Spleen (tissue), 11 donors: ENCODE data around the gene CARS2. TPM values are rescaled to one million over a fixed set of nuclear protein-coding genes. Genes with fewer than 3 reads are reported as not detected.

Experiments used
- DNase-seq: peaks from one replicate; pipeline ENCODE4 v3.0.0-alpha.2; 2020
- H3K27ac ChIP-seq, 8 donors: fragments of 200-600 bp; sonication (generic) in 7 of 8; 1 replicate in 4 of 8; 2 replicates in 4 of 8; pipeline versions ENCODE4 v1.5.0 to v1.8.0; 2016 to 2021; ENCODE audit warnings: inconsistent platforms in 4 of 8, mild to moderate bottlenecking in 4 of 8, moderate library complexity in 1 of 8
- H3K27me3 ChIP-seq, 7 donors: fragments of 200-600 bp; sonication (generic) in 6 of 7; replicated peaks in 1 of 7; 1 replicate in 4 of 7; 2 replicates in 3 of 7; pipeline versions ENCODE4 v1.5.0 to v1.8.0; 2016 to 2021; ENCODE audit warnings: inconsistent platforms in 3 of 7, mild to moderate bottlenecking in 1 of 7
- H3K36me3 ChIP-seq, 6 donors: fragments of 200-600 bp; sonication (generic) in 5 of 6; 1 replicate in 4 of 6; 2 replicates in 2 of 6; pipeline versions ENCODE4 v1.5.0 to v1.8.0; 2016 to 2021; ENCODE audit warnings: inconsistent platforms in 2 of 6
- H3K4me1 ChIP-seq, 6 donors: fragments of 200-600 bp; sonication (generic) in 5 of 6; 1 replicate in 3 of 6; 2 replicates in 3 of 6; pipeline versions ENCODE4 v1.5.0 to v1.8.0; 2016 to 2021; ENCODE audit warnings: inconsistent platforms in 3 of 6
- H3K4me3 ChIP-seq, 8 donors: fragments of 200-600 bp; sonication (generic) in 7 of 8; 1 replicate in 4 of 8; 2 replicates in 4 of 8; pipeline versions ENCODE4 v1.5.0 to v1.8.0; 2016 to 2021; ENCODE audit warnings: inconsistent platforms in 4 of 8, mild to moderate bottlenecking in 4 of 8, moderate library complexity in 2 of 8
- H3K9me3 ChIP-seq, 8 donors: fragments of 200-600 bp; sonication (generic) in 7 of 8; 1 replicate in 4 of 8; 2 replicates in 4 of 8; pipeline versions ENCODE4 v1.5.0 to v1.8.0; 2016 to 2021; ENCODE audit warnings: inconsistent platforms in 4 of 8
- CTCF ChIP-seq, 11 experiments: fragments of 200-600 bp in 7 of 11; fragments of 450-650 bp in 4 of 11; sonication (generic) in 4 of 11; IDR thresholded peaks in 8 of 11; conservative IDR thresholded peaks in 3 of 11; 1 replicate in 7 of 11; 2 replicates in 4 of 11; pipeline versions ENCODE4 v1.4.0 to v1.8.0; 2016 to 2021; ENCODE audit warnings: antibody characterized with exemption in 11 of 11, inconsistent platforms in 4 of 11, mild to moderate bottlenecking in 1 of 11
- POLR2A ChIP-seq, 3 donors: fragments of 450-650 bp; IDR thresholded peaks; one replicate each; pipeline ENCODE4 v1.5.1; 2017; ENCODE audit warnings: antibody characterized with exemption in 3 of 3, mild to moderate bottlenecking in 1 of 3
- POLR2AphosphoS5 ChIP-seq, 3 donors: sonication (generic); formaldehyde crosslinking; IDR thresholded peaks; one replicate each; pipeline ENCODE4 v1.5.1; 2017; ENCODE audit warnings: antibody characterized with exemption in 3 of 3
- WGBS, 5 donors: extraction: QIAGEN DNeasy Blood & Tissue Kit in 3 of 5; methylation state at CpG; one replicate each; pipeline versions ENCODE4 v1.1.5 to v1.1.7; 2013 to 2018; 5-methylcytosine and 5-hydroxymethylcytosine counted together
- intact Hi-C: fragments of 100-400 bp; cut with DNase I; formaldehyde crosslinking; loops from one replicate; pipeline ENCODE4 v1.15.0; 2023; ENCODE audit warnings: low total_unique reads
- polyA plus RNA-seq, 3 donors: library from polyadenylated mRNA; stranded (reverse); fragments of 200-250 nt; gene quantifications; one replicate each; pipeline ENCODE4 v1.2.1, GENCODE V29; 2013
- total RNA-seq, 7 donors: library from RNA; depleted of rRNA in 3 of 7; stranded (reverse); fragments of >200 nt in 3 of 7; fragmentation: NEBNext Ultra II Directional in 4 of 7; extraction: Animal tissue kit (Norgen Biotek cat#: 25700) in 4 of 7; gene quantifications; one replicate each; pipeline versions ENCODE4 v1.1.0 to v1.2.1, GENCODE V29; 2016 to 2021
- donor health status: healthy with polysubstance abuse.
- donor health status: DM: no; HTN: no; CAD: no; lungs with moderate emphysema.
- donor health status: DM: no; HTN: no; CAD: no.
- donor health status: Bipolar disorder and iron deficiency.
- donor health status: healthy.
- donor health status: DM: no; HTN: no; CAD: no.
- donor health status: DM: yes; HTN: yes; CAD: no.

The CARS2 gene
- total and polyA plus RNA-seq, 10 donors: 63.9 to 113 (median 80.5) TPM

- intact Hi-C loops: no loop called here
These were observed 17.7 kb upstream of the CARS2 start for GRCh38 chr13:110723598-110723997.

GRCh38 chr13:110722971-110723370, 17.1 kb upstream of the CARS2 start:
- H3K36me3 ChIP-seq: peaks cover 0 to 44% (median 22%) of the 10 kb centered on the region in 6 donors
- H3K27ac ChIP-seq: no peak overlapping the region
- no peaks in the 10 kb centered on the region for H3K27me3 ChIP-seq
- H3K9me3 ChIP-seq: peaks cover 0 to 4% (median 0%) of the 10 kb centered on the region in 8 donors
- H3K4me1 ChIP-seq: peaks cover 3 to 63% (median 28%) of the 10 kb centered on the region in 6 donors
- TF ChIP-seq POLR2A (IDR thresholded peaks at IDR 0.05) (no peak), POLR2AphosphoS5 (IDR thresholded peaks at IDR 0.05) (no peak), CTCF (IDR thresholded peaks at IDR 0.05 in 8 of 11, conservative IDR thresholded peaks at IDR 0.05 in 3 of 11) (no peak)
- DNase-seq: no peak
- intact Hi-C loops: no loop called here
- H3K4me3 ChIP-seq: no peak overlapping the region
- WGBS, 5 donors: 65 to 82% (median 75%) methylated on average over 5 of the region's 5 CpGs

More at GRCh38 chr13:110723598-110723997, 17.7 kb upstream of the CARS2 start:
- Histone ChIP-seq H3K27ac (no peak overlapping the region), H3K4me3 (no peak overlapping the region), H3K36me3 (peaks cover 0 to 44% (median 22%) of the 10 kb centered on the region in 6 donors), H3K27me3 (no peaks in the 10 kb centered on the region), H3K4me1 (peaks cover 0 to 61% (median 23%) of the 10 kb centered on the region in 6 donors), H3K9me3 (peaks cover 0 to 4% (median 0%) of the 10 kb centered on the region in 8 donors)
- no peak for TF ChIP-seq CTCF (IDR thresholded peaks at IDR 0.05 in 8 of 11, conservative IDR thresholded peaks at IDR 0.05 in 3 of 11)
- TF ChIP-seq POLR2A (IDR thresholded peaks at IDR 0.05): no peak
- no peak for TF ChIP-seq POLR2AphosphoS5 (IDR thresholded peaks at IDR 0.05)
- WGBS, 5 donors: 89 to 92% (median 91%) methylated on average over 8 of the region's 8 CpGs
- DNase-seq: no peak

- TF ChIP-seq CTCF (IDR thresholded peaks at IDR 0.05 in 8 of 11, conservative IDR thresholded peaks at IDR 0.05 in 3 of 11) (no peak), POLR2AphosphoS5 (IDR thresholded peaks at IDR 0.05) (peak in 2 of 3 donors; percentile 13 to 57), POLR2A (IDR thresholded peaks at IDR 0.05) (no peak)
- Histone ChIP-seq H3K36me3 (peaks cover 0 to 44% (median 22%) of the 10 kb centered on the region in 6 donors), H3K27ac (no peak overlapping the region), H3K9me3 (peaks cover 0 to 4% (median 0%) of the 10 kb centered on the region in 8 donors), H3K27me3 (no peaks in the 10 kb centered on the region), H3K4me3 (no peak overlapping the region), H3K4me1 (peaks cover 23 to 55% (median 31%) of the 10 kb centered on the region in 6 donors)
- DNase-seq: peak; percentile 80
- WGBS, 5 donors: 97 to 98% (median 97%) methylated on average over 61 of the region's 61 CpGs
- intact Hi-C loops: no loop called here
These were observed 13.3 kb upstream of the CARS2 start for GRCh38 chr13:110719036-110719710.

GRCh38 chr13:110716247-110716515, 10.3 kb upstream of the CARS2 start:
- Histone ChIP-seq H3K36me3 (peaks cover 0 to 25% (median 16%) of the 10 kb centered on the region in 6 donors), H3K9me3 (peaks cover 0 to 4% (median 0%) of the 10 kb centered on the region in 8 donors), H3K27me3 (no peaks in the 10 kb centered on the region), H3K4me1 (peaks cover 29 to 50% (median 39%) of the 10 kb centered on the region in 6 donors), H3K4me3 (peak overlapping the region; percentile 59 to 100 (median 96)), H3K27ac (peak overlapping the region; percentile 55 to 100 (median 99))
- no peak for DNase-seq
- 0 to 1% (median 0%) methylated on average over 12 of the region's 12 CpGs for WGBS, 5 donors
- intact Hi-C loops: no loop called here
- TF ChIP-seq CTCF (IDR thresholded peaks at IDR 0.05 in 8 of 11, conservative IDR thresholded peaks at IDR 0.05 in 3 of 11) (no peak), POLR2AphosphoS5 (IDR thresholded peaks at IDR 0.05) (no peak), POLR2A (IDR thresholded peaks at IDR 0.05) (no peak)
